GM19238 (cell line): ENCODE data around the gene MARCHF2.
A peak's percentile ranks its signal among the peaks of the same experiment; 100 is the strongest.

Experiments
- DNase-seq: peaks from one replicate; pipeline ENCODE4 v3.0.0; 2011; ENCODE audit warnings: low spot score; ENCODE audit not compliant: insufficient read length

The MARCHF2 gene

GRCh38 chr19:8387688-8388611, 25.2 kb upstream of the MARCHF2 start:
- DNase-seq = no peak

- DNase-seq = no peak
These were observed 24.5 kb upstream of the MARCHF2 start for GRCh38 chr19:8388612-8388958.

DNA sequence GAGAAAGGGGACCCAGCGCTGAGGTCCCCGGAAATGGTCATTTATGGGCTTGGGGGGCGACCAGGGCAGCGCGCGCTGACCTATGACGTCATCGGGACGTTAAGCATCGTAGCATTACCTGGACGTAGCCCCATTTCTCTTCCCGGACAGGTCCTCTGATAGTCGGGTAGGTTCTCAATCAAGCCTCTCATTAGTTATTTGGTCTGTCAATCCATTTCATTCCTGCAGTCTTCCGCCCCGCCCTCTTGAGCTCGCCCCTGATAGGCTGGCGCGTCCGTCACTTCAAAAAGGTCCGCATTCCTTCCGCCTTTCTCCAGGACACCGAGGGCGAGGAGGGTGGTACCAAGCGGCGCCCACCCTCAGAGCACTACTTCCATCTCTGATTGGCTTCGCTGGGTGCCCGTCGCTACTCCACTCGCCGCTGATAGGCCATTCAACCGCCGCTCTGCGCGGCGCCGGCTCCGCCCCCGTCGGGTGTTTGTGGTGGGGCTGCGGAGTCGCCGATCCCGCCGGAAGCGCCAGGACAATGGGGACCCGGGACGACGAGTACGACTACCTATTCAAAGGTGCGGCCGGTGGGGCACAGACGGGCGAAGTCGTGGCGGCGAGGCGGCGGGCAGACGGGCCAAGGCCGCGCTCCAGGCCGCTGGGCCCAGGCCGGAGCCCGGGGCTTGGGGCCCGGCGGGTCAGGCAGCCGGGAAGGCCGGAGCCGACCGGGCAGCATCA, 23.1 kb upstream of the MARCHF2 start, which contains the start of gene RAB11B:
Gene RAB11B, plus strand, starts transcription at position 470 of the 726 bp plus-strand sequence. Its CDS starts 57 bp downstream, at position 527.
- DNase-seq = peak; percentile 98

DNA sequence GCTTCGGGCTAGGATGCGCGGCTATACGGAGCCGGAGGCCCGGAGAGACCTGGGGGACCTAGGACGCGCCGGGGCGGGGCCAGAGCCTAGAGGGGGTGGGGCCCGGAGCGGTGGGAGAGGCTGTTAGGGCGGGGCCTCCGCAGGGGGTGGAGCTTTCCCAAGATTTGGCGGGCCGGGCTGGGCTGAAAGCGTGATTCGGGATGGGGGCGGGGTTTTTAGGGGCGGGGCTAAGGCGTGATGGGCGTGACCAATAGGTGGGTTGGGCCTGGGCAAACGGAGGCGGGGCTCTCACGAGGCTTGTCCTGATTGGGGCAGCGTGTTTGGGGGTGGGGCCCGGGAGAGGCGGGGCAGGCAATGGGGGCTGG, 22.5 kb upstream of the MARCHF2 start:
- peak; percentile 84 for DNase-seq

DNA sequence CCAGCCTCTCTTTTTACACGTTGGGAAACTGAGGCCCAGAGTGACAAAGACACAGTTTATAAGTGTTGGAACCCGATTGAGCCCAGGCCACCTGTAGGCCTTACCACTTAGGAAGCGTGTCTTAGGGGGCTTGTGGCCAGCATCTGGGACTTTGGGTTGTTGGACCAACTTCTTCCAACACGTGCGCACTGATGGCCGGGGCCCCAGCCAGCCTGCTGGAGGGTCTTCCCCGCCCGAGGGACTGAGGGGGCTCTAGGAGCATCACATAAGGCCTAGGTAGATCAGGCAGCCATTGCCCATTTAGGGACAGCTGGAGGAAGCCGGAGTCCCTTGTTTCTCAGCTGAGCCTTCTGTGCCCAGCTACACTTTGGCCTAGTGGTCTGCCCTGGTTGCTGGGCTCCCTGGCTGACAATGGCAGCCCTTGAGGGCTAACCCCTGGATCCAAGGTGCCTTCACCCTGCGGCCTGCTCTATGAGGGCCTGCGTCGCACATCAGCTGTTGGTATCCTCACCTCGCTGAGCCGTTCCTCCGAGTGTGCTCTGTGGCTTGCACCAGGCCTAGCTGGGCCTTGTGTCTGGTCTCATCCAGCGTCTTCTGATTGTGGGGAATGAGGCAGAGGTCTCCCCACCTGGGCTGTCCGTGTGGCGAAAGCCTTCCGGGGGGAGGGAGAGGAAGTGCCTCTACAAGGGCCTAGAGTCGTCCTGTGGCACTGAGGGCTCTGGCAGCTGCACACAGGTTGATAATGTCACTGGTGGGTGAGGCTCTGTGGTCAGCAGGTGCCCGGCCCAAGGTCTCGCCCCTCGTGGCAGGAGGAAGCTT, 21.7 kb upstream of the MARCHF2 start:
- no peak for DNase-seq

DNA sequence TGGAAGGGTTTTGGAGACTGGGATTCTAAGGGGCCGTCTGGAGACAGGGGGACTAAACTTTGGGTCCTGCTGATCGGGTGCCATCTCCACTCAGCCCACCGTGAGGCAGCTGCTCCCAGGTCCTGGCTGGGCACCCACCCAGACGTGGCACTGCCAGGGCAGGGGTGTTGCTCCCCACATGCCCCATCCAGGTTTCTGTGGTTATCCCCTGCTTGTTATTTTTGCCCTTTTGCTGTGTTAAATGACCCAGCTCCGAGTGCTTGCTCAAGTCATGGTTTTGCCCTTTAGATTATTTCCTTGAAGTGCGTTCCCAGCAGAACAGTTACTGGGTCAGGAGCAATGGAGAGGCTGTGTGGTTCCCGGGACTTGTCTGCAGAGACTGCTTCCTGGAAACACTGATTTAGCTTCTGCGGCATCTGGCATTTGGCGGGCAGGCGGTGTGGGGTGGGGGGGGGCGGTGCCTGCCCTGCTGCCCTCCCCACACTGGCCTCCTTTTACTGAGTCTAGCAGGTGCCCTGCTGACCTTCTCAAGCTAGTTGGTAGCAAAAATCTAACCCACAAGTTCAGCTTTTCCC, 21.0 kb upstream of the MARCHF2 start:
- no peak for DNase-seq

- no peak for DNase-seq
These were observed 19.8 kb upstream of the MARCHF2 start for GRCh38 chr19:8393192-8393870.

- DNase-seq = no peak
These were observed 19.2 kb upstream of the MARCHF2 start for GRCh38 chr19:8393871-8394250.

DNA sequence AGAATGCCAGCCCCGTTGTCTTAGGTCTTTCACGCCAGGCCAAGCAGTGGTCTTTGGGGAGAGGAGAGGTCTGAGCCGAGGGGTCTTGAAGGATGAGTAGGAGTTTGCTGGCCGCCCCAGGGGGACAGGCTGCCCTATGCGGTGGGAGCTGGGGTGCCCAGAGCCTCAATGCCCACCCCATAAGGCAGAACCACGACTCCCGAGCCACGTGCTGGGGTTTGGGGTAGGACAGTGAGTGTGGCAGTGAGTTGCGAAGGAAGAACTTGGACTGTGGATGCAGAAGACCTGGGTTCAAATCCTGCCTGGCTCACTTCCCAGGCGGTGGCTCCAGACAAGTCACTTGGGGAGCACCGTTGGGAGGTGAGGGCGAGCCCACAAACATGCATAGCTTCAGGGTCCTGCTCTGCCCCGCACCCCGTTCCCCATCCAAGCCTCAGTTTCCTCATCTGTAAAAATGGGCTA, 17.5 kb upstream of the MARCHF2 start:
- no peak for DNase-seq

GRCh38 chr19:8396185-8396562, 16.9 kb upstream of the MARCHF2 start:
- no peak for DNase-seq

DNA sequence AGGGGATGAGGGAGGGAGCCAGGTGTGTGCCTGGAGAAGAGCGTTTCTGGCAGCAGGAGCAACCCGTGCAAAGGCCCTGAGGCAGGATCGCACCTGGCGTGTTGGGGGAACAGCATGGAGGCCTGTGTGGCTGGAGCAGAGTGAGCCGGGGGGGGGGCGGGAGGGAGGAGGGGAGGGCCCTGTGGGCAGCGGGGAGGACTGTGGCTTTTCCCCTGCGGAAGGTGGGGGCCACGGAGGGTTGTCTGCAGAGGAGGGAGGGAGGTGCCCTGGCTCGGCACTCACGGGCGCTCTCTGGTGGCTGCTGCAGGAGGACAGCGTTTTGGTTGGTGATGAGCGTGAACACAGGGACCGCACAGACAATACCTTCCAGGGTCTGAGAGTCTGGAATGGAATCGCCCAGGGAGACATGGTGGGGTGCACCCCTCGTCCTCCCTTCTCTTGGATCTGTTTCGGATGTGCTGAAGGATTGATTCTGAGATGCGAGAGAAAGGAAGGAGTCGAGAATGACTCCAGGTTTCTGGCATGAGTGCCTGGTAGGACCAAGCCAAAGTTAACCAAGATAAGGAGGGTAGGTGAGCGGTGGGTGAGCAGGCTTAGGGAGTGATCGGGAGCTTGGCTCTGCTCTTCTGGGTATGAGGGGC, 16.4 kb upstream of the MARCHF2 start:
- DNase-seq = peak; percentile 54

- no peak for DNase-seq
These were observed 15.8 kb upstream of the MARCHF2 start for GRCh38 chr19:8397271-8397670.

DNA sequence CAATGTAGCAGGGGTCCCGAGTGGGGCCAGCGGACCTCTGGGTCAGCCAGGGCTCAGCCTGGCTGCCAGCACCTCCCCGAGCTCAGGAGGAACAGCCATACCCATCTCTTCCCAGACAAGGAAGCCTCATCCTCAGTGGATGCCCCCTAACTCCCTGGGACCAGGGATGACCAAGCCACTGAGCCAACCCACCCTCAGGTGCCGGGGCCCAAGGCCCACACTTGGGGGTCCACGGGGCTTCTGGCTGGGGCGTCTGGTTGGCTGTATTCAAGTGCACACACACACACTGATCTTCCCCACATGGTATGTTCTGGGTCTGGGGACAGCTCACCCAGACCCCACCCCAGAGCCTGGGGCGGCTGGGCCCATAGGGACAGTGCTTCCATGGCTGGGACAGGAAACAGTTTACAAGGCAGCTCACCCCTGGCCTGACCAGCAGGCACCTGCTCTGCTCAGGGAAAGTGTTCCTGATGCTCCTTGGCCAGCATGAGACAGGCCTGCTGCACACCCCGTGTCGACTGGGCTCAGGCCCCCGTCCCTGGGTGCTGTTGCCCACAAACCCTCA, 15.3 kb upstream of the MARCHF2 start:
- DNase-seq = no peak

DNA sequence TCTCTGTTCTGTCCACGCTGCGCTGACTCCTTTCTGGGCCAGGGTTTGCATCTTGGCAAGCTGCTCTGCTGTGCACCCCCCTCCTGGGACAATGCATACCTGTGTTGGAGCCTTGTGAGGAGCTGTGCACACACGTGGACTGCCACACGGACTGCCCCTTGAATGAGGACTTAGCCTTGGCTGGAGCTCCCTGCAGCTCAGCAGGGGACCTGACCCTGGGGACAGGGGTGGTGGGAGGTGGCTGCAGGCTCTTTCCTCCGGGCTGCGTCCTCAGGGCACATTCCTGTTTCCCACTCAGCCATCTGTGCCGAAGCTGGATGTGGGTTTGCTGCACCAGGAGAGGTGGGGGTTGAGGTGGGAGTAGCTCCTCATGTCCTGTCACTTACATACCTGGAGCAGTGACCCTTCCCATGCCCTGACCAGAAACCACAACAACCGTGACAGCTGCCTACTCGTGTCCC, 14.8 kb upstream of the MARCHF2 start:
- no peak for DNase-seq

DNA sequence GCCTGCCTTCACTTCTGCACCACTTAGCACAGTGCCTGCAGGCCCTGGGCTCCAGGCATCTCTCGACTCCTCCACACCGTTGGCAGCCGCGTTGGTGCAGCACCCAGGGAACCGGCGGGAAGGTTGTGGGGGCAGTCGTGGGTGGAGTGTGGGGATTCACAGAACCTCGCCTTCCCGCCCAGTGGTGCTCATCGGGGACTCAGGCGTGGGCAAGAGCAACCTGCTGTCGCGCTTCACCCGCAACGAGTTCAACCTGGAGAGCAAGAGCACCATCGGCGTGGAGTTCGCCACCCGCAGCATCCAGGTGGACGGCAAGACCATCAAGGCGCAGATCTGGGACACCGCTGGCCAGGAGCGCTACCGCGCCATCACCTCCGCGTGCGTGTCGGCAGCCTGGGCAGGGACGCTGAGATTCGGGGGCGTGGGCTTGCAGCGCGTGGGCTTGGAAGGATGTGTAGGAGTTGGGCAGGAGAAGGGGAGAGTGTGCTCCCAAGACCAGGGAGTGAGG, 13.4 kb upstream of the MARCHF2 start:
- DNase-seq = no peak

GRCh38 chr19:8401981-8402411, 11.1 kb upstream of the MARCHF2 start:
- DNase-seq = no peak

- DNase-seq = no peak
These were observed 9.8 kb upstream of the MARCHF2 start for GRCh38 chr19:8403098-8403819.

GRCh38 chr19:8403820-8404109, 9.3 kb upstream of the MARCHF2 start:
- no peak for DNase-seq
